GM19467 (cell line): ENCODE results near the gene KATNAL1.
"Not testable (repeated sequence)": the region's sequence is repeated elsewhere in the genome, so short reads cannot be mapped to it uniquely, and the experiment has no call there.

Source experiments
- ATAC-seq: cut with Tn5 transposase; IDR thresholded peaks from one replicate; pipeline ENCODE4 v1.9.1; 2021; ENCODE audit warnings: mild to moderate bottlenecking, moderate library complexity; ENCODE audit not compliant: unreplicated experiment

Gene KATNAL1

GRCh38 chr13:30224732-30225131, 82.6 kb downstream of the KATNAL1 start:
- no peak for ATAC-seq

- ATAC-seq = no peak
Measured at GRCh38 chr13:30222254-30222653, 85.1 kb downstream of the KATNAL1 start.

- no peak for ATAC-seq
Measured at GRCh38 chr13:30216111-30216510, 91.2 kb downstream of the KATNAL1 start.

- ATAC-seq = no peak
Measured at GRCh38 chr13:30212256-30212655, 95.1 kb downstream of the KATNAL1 start.

- no peak for ATAC-seq
Measured at GRCh38 chr13:30211745-30212144, 95.6 kb downstream of the KATNAL1 start.

- ATAC-seq = no peak
Measured at GRCh38 chr13:30204564-30204963, 102.8 kb downstream of the KATNAL1 start.

GRCh38 chr13:30196025-30196424, 111.3 kb downstream of the KATNAL1 start:
- no peak for ATAC-seq

- ATAC-seq = no peak
Measured at GRCh38 chr13:30194906-30195305, 112.4 kb downstream of the KATNAL1 start.

- ATAC-seq = no peak
Measured at GRCh38 chr13:30193279-30194234, 113.8 kb downstream of the KATNAL1 start.

GRCh38 chr13:30192320-30193093, 114.8 kb downstream of the KATNAL1 start:
- no peak for ATAC-seq

- no peak for ATAC-seq
Measured at GRCh38 chr13:30191491-30192100, 115.8 kb downstream of the KATNAL1 start.

GRCh38 chr13:30186634-30187415, 120.5 kb downstream of the KATNAL1 start:
- no peak for ATAC-seq

GRCh38 chr13:30181888-30182651, 125.3 kb downstream of the KATNAL1 start:
- ATAC-seq = no peak

- ATAC-seq = no peak
Measured at GRCh38 chr13:30179597-30180276, 127.6 kb downstream of the KATNAL1 start.

GRCh38 chr13:30178976-30179375, 128.4 kb downstream of the KATNAL1 start:
- no peak for ATAC-seq

- no peak for ATAC-seq
Measured at GRCh38 chr13:30175166-30175565, 132.2 kb downstream of the KATNAL1 start.

- ATAC-seq = not testable (repeated sequence)
Measured at GRCh38 chr13:30174250-30174649, 133.1 kb downstream of the KATNAL1 start.

GRCh38 chr13:30173303-30173610, 134.1 kb downstream of the KATNAL1 start:
- no peak for ATAC-seq

- ATAC-seq = no peak
Measured at GRCh38 chr13:30172593-30173302, 134.6 kb downstream of the KATNAL1 start.
